GM18909 (cell line): ENCODE measurements around the gene PDGFB.
"Not testable (repeated sequence)": the region's sequence is repeated elsewhere in the genome, so short reads cannot be mapped to it uniquely, and the experiment has no call there.

Experiments
- ATAC-seq: cut with Tn5 transposase; IDR thresholded peaks from one replicate; pipeline ENCODE4 v1.9.1; 2021; ENCODE audit warnings: mild to moderate bottlenecking; ENCODE audit not compliant: unreplicated experiment, poor library complexity

The PDGFB gene

DNA sequence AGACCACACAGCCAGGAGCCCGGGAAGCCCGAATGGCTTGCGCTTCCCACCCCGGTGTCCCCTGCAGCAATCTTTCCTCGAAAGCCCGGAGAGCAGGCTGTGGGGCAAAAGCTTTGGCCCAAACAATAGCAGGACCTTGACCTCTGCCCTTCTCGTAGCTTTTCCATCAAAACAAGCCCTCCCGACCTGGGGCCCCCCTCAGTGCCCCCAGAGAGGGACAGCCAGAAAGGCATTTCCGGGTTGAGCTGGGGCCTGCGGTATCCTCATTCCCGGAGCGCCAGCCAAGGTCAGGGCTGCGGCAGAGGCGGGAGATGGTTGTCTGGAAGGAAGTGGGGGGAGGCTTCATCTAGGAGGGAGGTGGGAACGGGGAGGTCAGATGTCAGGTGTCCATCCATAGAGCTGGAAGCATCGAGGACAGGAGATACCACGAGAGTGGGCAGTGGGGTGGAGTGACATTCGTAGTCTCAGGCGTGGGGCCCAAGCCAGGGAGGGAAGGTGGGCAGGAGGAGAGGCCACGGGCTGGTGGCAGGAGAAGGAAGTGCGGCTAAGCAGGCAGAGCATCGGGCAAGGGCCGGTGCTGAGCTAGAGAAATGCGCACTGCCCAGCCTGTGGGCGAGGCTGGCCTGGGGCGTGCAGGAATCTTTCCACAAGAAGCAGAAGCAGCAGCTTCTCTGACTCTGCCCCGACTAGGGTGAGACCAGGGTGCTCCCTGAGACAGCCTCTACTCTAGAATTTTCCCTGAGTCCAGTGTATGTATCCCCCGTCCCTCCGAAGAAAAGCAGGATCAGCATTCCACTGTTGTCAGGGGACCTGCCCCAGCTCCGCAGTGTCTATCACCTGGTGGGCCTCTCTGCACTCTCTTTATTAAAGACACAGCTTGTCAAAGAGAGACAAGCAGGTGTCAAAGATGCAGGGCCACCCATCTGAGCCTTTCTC lies 14.3 kb downstream of the PDGFB start:
- ATAC-seq: no peak

DNA sequence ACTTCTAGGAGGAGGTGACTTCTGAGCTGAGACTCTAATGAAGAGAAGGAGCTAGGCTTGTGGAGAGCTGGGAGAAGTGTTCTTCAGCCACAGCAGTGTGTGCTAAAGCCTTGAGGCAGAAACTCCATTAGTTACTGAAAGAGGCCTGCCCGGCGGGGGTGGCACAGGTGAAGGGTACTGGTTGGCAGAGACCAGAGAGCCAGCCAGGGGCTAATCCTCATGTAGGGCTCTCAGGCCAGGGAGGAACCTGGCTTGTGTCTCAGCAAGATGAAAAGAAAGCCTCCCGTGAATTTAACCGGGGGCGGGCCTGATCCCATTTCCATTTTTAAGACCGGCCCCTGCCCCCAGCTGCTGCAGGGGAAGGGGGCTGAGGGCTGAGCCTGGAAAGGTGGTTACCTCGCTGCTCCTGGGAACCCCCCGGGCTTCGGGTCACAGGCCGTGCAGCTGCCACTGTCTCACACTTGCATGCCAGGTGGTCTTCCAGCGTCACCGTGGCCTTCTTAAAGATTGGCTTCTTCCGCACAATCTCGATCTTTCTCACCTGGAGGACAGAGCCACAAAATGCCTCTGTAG lies 15.0 kb downstream of the PDGFB start:
- ATAC-seq: no peak

DNA sequence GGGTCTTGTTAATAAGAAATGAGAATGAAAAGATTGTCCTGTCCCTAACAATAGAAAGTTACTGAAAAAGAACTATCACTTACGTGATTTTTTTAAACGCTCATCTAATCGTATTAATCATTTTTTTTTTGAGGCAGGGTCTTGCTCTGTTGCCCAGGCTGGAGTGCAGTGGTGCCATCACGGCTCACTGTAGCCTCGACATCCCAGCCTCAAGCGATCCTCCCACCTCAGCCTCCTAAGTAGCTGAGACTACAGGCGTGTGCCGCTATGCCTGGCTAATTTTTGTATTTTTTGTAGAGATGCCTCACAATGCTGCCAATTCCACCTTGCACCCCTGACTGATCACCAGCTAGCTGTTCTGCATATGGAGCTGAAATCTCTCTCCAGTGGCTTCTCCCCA lies 15.7 kb downstream of the PDGFB start:
- no peak for ATAC-seq

DNA sequence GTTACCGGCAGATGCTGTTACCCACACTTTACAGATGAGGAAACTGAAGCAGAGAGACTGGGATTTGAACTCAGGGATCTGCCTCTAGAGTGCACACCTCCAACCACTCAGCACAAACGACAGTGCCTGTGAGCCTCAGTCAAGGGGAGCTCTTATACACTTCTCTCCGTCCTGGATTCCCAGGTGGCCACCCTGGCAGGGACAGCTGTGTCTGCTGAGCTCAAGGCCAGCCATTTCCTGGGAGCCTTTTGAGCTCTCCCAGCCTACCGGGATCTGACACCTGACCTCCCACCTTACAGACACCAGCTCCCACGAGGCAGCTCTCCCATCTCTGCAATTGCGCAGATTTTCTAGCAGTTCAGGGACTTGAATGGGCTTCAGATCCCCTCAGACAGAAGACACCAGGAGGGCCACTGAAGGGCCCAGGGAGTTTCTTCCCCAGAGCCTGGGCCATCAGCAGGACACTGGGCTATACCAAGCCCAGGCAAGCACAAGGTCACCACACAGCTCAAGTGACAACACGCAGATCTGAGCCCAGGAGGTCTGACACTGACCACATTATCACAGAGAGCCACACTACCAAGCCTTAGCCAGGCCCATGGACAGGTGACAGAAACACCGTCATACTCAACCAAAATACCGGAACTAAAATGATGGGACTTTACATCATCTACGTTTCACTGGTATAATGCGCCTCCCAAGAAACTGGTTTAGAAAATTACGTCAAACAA lies 17.1 kb downstream of the PDGFB start:
- no peak for ATAC-seq

DNA sequence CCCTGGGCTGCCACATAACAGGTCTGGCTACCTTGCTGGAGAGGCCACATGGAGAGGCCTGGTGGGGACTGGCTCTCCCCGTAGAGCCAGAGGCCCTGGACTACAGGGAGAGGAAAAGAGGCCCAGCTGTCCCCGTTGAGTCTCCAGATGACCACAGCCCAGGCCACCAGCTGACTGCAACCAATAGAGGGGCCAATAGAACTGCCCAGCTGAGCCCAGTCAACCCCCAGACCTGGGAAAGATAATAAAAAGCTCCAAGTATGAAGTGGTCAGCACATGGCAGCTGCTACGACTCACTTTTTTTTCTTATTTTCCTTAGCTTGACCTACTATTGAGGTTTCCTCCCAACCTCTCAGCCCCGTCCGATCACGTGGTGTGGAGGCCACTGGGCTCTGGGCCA lies 18.4 kb downstream of the PDGFB start:
- ATAC-seq: no peak

DNA sequence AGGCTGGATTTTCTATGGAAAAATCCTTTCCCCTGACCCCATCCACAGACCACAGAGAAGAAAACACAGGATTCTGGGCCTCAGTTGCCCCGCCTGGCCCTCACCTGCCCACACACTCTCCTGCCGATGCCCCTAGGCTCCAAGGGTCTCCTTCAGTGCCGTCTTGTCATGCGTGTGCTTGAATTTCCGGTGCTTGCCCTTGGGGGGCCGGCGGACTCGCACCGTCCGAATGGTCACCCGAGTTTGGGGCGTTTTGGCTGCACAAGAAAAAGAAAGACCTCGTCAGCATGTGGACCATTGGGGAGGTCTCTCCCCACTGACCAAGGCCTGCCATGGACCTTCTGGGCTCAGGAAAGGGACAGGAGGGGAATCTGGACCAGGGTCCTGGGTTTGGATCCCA lies 19.2 kb downstream of the PDGFB start:
- no peak for ATAC-seq

DNA sequence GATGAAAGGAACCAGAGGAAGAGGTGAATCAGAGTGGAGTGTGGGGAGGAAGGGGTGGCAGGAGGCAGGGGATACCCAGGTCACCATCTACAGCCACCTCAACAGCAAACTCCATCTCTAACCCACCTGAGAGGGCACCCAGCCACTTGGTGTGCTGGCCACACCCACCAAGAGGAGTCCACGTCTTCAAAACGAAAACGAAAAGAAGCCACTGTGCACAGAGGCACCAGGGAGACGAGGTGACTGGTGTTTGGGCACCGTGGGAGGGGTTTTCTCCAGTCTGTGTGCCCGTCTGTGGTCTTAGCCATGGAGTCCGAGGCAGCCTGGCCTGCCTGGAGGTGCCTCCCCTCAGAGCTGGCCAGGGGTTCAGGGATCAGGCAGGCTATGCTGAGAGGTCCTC lies 20.2 kb downstream of the PDGFB start:
- ATAC-seq: no peak

DNA sequence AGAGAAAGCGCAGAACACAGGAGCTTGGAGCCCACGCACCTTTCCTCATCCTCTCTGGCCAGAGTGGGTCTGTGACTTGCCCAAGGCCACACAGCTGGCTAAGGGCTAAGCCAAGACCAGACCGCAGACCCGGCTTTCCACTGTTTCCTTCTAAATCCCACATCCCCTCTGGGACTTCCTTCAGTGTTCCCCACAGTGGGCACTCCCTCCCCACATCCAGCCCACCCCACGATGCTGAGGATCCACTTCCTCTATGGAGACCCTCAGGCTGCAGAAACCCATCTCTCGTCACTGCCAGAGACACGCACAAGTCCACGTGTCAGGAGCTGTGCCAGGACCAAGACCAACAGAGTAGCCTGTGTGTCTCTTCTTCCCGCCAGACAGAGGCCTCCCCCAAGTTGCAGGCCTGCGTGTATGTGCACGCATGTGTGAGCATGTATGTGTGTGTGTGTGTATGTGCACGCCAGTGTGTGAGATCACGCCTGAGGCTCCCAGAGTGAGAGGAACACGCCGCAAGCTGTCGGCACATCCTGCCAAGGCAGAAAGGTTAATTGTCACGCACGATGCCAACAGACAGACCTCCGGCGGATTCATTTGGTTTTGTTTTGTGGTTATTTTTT lies 21.6 kb downstream of the PDGFB start:
- no peak for ATAC-seq

DNA sequence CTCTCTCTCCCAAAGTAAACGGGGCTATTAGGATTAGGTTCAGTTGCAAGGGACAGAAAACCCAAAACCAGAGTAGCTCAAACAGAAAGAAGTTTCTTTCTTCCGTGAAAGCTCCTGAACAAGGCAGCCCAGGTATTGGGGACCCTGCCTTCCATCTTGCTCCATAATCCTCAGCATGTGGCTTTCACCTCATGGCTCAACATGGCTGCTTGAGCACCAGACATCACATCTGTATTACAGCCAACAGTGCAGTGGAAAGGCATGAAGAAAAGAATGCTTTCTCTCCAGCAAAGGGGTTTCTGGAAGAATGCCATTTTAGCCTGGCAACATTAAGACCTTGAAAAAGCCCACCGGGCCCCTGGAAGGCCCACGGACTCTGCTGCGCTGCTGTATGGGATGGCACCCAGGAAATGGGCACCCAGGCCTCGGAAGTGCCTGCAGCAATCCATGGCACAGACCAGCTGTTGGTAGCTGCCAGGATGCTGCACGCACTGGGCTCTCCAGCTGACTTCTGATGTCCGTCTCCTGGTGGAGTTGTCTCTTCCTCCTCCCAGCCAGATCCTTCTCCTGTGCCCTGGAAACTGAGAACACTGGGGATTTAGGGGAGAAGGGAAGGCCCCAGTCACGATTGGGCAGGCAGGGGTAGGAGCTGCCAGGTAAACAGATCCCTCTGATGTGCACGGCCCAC lies 22.6 kb downstream of the PDGFB start:
- ATAC-seq: no peak

DNA sequence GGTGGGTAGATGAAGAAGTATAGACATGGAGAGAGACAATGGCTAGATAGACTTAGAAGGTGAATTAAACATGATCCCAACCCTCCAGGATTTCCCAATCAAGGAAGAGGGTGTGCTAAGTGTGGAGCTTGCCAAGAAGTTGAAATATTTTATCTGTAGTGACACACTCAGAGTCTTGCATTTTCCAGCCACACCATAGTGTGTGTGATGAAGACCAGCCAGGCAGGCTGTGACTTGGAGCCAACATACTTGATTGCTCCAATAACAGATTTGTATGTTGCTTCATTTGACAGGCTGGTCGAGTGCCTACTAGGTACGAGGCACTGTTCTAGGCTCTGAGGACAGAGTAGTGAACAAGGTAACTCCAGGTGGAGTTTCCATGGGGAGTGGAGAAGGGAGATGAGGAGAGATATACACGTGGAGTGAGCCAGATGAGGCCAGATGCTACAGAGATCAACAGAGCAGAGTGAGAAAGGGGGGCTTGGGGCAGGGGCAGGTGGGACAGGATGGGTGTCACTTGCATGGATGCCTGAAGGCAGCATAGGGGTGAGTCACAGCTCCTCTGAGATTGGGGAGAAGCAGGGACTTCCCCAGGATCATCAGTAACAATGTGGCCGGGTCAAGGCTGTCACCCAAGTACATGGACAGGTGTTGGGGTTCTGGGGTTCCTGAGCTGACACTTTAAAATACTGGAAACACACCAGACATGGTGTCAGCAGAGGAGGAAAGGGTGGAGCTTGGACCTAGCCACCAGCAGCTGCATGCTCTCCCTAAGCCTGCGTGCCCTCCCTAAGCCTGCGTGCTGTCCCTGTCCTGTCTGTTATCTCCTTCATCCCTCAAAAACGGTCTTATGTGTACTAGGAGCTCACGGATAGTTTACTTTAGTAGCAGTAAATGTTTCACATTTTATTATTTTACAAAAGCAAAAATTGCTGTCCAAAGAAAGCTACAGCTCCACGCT lies 23.6 kb downstream of the PDGFB start:
- no peak for ATAC-seq

DNA sequence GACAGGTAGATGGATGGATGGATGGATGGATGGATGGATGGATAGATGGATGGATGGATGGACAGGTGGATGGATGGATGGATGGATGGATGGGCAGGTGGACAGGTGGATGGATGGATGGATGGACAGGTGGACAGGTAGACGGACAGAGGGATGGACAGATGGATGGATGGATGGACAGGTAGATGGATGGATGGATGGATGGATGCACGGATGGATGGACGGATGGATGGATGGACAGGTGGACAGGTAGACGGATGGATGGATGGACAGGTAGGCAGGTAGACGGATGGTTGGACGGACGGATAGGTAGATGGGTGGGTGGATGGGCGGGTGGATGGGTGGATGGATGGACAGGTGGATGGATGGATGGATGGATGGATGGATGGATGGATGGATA lies 24.3 kb downstream of the PDGFB start:
- ATAC-seq: no peak

DNA sequence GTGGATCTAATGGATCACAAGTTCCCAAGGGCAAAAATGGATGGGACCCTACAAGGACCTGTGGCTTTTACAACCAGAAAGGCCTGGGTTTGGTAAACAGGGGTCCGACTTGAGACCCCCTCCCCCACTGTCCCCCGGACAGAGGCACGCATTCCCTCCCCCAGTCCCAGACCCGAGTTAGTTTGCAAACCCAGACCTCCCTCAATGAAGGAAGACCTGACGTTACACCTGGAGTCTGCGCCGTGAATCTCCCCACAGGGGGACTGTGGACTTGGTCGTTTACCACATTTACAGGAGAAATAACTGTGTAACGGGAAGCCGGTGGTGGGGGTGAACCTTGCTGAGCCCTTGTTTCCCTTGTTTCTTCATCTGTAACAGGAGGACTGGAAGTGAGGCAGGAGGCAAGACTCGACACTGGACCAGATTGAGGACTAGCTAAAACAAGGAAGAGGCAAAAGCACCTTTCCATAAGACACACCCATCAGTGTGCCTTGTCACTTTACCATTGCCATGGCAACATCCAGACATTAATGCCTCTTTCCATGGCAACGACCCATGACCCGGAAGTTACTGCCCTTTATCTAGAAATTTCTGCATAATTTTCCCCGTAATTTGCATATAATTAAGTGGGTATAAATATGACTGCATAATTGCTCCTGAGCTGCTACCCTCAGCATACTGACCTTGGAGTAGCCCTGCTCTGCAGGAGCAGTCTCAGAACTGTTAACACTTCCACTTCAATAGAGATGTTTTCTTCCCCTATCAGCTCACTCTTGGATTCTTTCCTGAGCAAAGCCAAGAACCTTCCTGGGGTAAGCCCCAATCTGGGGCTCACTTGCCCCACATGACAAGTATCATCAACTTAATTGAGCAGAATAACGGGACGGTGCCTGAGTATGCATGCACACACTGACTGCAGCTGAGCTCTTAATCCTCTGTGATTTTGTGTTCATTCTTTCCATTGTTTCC lies 25.4 kb downstream of the PDGFB start:
- no peak for ATAC-seq

DNA sequence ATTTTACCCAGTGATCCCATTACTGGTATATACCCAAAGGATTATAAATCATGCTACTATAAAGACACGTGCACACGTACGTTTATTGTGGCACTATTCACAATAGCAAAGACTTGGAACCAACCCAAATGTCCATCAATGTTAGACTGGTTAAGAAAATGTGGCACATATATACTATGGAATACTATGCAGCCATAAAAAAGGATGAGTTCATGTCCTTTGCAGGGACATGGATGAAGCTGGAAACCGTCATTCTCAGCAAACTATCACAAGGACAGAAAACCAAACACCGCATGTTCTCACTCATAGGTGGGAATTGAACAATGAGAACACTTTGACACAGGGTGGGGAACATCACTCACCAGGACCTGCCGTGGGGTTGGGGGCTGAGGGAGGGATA lies 26.4 kb downstream of the PDGFB start:
- not testable (repeated sequence) for ATAC-seq

DNA sequence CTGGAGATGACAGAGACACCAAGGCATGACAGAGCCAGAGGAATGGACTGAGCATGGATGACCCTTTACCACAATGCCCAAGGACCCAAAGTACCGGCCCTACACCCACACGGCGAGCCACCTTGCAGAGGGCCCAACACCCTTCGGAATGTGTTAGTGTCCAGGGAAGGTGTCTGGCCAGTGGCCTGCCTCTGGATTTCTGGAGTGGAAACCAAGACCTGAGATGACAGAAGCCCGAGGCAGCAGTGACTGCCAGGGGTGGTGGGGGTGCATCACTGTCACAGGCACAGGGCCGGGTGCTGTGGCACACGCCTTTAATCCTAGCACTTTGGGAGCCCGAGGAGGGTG lies 28.7 kb downstream of the PDGFB start:
- no peak for ATAC-seq

DNA sequence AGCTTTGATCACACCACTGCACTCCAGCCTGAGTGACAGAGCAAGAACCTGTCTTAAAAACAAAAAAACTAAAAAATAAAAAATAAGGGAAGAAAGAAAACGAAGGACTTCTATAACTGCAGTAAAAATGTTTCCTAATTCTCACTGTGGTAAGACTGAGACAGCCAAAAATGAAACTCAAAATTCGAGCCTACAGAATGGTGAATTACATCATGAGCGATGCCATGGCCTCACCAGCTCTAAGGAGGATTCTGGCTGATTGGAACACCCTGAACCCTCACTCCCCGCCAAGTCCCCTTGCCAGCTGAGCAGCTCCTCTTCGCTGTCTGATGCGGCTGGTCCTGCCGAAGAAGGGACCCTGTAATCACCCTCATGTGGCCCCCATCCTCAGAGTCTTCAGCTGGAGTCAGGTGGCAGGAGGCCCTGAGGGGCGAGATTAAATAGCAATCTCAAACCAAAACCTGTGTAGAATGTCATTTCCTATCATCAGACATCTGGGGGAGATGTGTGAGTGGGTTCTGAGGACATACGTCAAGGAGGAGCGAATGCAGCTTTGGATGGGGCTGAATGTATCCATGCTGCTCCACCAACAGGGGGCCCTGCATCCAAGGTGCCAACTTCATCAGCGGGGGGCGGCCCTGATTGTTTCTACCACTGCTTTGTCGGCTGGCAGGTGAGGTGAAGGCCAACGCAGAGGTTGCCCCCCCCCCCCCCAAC lies 29.2 kb downstream of the PDGFB start:
- no peak for ATAC-seq

DNA sequence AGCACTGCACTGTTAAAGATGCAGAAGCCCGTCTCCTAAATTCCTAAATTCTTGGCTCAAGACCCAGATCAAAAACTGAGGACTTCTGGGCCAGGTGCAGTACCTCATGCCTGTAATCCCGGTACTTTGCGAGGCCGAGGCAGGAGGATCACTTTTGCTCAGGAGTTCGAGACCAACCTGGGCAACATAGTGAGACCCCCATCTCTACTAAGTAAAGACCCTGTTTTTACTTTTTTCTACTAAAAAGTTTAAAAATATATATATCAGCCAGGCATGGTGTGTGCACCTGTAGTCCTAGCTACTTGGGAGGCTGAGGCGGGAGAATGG lies 29.7 kb downstream of the PDGFB start:
- no peak for ATAC-seq

DNA sequence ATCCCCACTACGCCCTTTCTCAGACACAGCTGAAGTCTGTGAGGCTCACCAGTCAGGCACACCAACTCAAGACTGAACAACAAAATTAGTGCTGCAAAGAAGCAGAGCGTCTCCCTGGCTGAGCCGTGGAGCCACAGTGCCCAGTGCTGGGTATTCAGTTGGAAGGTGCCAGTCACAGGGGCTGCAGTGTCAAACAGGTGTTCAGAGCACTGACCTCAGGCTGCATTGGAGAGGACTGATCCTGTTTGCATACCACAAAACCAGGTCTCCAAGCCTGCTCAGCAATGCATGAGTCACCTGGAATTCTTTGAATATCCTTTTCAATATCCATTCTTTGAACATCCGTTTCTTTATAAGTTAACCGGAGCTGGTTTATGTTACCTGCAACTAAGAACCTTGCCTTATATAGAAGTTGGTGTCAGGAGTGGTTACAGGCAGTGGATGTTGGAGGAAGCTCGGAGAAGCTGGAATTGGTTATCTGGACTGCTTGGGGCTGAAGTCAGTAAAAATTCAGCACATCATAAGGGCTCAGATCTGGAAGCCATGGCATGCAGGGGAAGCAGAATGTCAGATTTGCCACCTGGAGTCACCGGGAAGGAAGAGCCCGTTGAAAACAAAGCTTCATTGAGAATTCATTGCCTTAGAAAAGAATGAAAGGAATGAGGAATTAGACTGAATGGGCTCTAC lies 30.3 kb downstream of the PDGFB start:
- ATAC-seq: no peak
